ENCODE measurements around the gene LDLRAD4.

LDLRAD4 gene

GRCh38 chr18:13257361-13257980 lies 38.9 kb downstream of the LDLRAD4 start:
- ChIA-PET CTCF (no interaction called here), POLR2A (no interaction called here)
- TF ChIP-seq SUZ12 (IDR thresholded peaks at IDR 0.05) = no peak
- no peak for TF ChIP-seq SP1 (IDR thresholded peaks at IDR 0.05)
- TF ChIP-seq CTBP1 (IDR thresholded peaks at IDR 0.05; ENCODE audit: borderline replicate concordance) = no peak
- no peak for TF ChIP-seq ARNT (IDR thresholded peaks at IDR 0.05)
- TF ChIP-seq ZNF384 (IDR thresholded peaks at IDR 0.05) = no peak
- TF ChIP-seq BHLHE40 (IDR thresholded peaks at IDR 0.05; ENCODE audit: borderline replicate concordance) = no peak
- TF ChIP-seq LEF1 (IDR thresholded peaks at IDR 0.05; ENCODE audit: borderline replicate concordance) = no peak
- TF ChIP-seq PKNOX1 (IDR thresholded peaks at IDR 0.05) = no peak
- no peak for TF ChIP-seq TARDBP (IDR thresholded peaks at IDR 0.05)
- no peak for TF ChIP-seq NFRKB (IDR thresholded peaks at IDR 0.05)
- no peak for TF ChIP-seq HDGF (IDR thresholded peaks at IDR 0.05; ENCODE audit: borderline replicate concordance)
- TF ChIP-seq ELF4 (IDR thresholded peaks at IDR 0.05) = no peak
- TF ChIP-seq L3MBTL2 (conservative IDR thresholded peaks at IDR 0.05) = no peak
- TF ChIP-seq FOXK2 (IDR thresholded peaks at IDR 0.05) = no peak
- no peak for TF ChIP-seq FOXM1 (IDR thresholded peaks at IDR 0.05; ENCODE audit: borderline replicate concordance)
- TF ChIP-seq FOXA1 (IDR thresholded peaks at IDR 0.05) = no peak
- DNase-seq (ENCODE audit: extremely low spot score) = no peak

GRCh38 chr18:13258921-13259320 lies 40.4 kb downstream of the LDLRAD4 start:
- CTCF ChIA-PET = no interaction called here
- POLR2A ChIA-PET = no interaction called here
- no peak for TF ChIP-seq BHLHE40 (IDR thresholded peaks at IDR 0.05; ENCODE audit: borderline replicate concordance)
- TF ChIP-seq L3MBTL2 (conservative IDR thresholded peaks at IDR 0.05) = no peak
- TF ChIP-seq FOXK2 (IDR thresholded peaks at IDR 0.05) = no peak

GRCh38 chr18:13259701-13260100 lies 41.1 kb downstream of the LDLRAD4 start:
- DNase-seq (ENCODE audit: extremely low spot score) = no peak
- ChIA-PET POLR2A (no interaction called here), CTCF (no interaction called here)
- no peak for TF ChIP-seq TARDBP (IDR thresholded peaks at IDR 0.05)
- no peak for TF ChIP-seq BHLHE40 (IDR thresholded peaks at IDR 0.05; ENCODE audit: borderline replicate concordance)
- TF ChIP-seq SUZ12 (IDR thresholded peaks at IDR 0.05) = no peak
- TF ChIP-seq CTBP1 (IDR thresholded peaks at IDR 0.05; ENCODE audit: borderline replicate concordance) = no peak
- no peak for TF ChIP-seq ARNT (IDR thresholded peaks at IDR 0.05)
- no peak for TF ChIP-seq FOXA1 (IDR thresholded peaks at IDR 0.05)
- no peak for TF ChIP-seq ZNF384 (IDR thresholded peaks at IDR 0.05)
- TF ChIP-seq HDGF (IDR thresholded peaks at IDR 0.05; ENCODE audit: borderline replicate concordance) = no peak
- TF ChIP-seq L3MBTL2 (conservative IDR thresholded peaks at IDR 0.05) = no peak
- TF ChIP-seq FOXK2 (IDR thresholded peaks at IDR 0.05) = no peak
- TF ChIP-seq PKNOX1 (IDR thresholded peaks at IDR 0.05) = no peak
- TF ChIP-seq ELF4 (IDR thresholded peaks at IDR 0.05) = no peak
- no peak for TF ChIP-seq SP1 (IDR thresholded peaks at IDR 0.05)

More at GRCh38 chr18:13258921-13259320, 40.4 kb downstream of the LDLRAD4 start:
- no peak for DNase-seq (ENCODE audit: extremely low spot score)

- no peak for DNase-seq (ENCODE audit: extremely low spot score)
- TF ChIP-seq ELF4 (IDR thresholded peaks at IDR 0.05) (no peak), TARDBP (IDR thresholded peaks at IDR 0.05) (no peak), SUZ12 (IDR thresholded peaks at IDR 0.05) (no peak), NFRKB (IDR thresholded peaks at IDR 0.05) (no peak)
- POLR2A ChIA-PET = no interaction called here
- CTCF ChIA-PET = no interaction called here
Observed at GRCh38 chr18:13260197-13260934, 41.8 kb downstream of the LDLRAD4 start.

- ChIA-PET POLR2A (no interaction called here), CTCF (no interaction called here)
- TF ChIP-seq CTBP1 (IDR thresholded peaks at IDR 0.05; ENCODE audit: borderline replicate concordance) = no peak
- no peak for TF ChIP-seq SUZ12 (IDR thresholded peaks at IDR 0.05)
- no peak for TF ChIP-seq SP1 (IDR thresholded peaks at IDR 0.05)
- TF ChIP-seq FOXK2 (IDR thresholded peaks at IDR 0.05) = no peak
- no peak for TF ChIP-seq HDGF (IDR thresholded peaks at IDR 0.05; ENCODE audit: borderline replicate concordance)
- no peak for TF ChIP-seq NFRKB (IDR thresholded peaks at IDR 0.05)
- TF ChIP-seq ELF4 (IDR thresholded peaks at IDR 0.05) = no peak
- no peak for TF ChIP-seq FOXM1 (IDR thresholded peaks at IDR 0.05; ENCODE audit: borderline replicate concordance)
- no peak for TF ChIP-seq ZNF384 (IDR thresholded peaks at IDR 0.05)
- TF ChIP-seq LEF1 (IDR thresholded peaks at IDR 0.05; ENCODE audit: borderline replicate concordance) = no peak
- TF ChIP-seq ARNT (IDR thresholded peaks at IDR 0.05) = no peak
- TF ChIP-seq L3MBTL2 (conservative IDR thresholded peaks at IDR 0.05) = no peak
- TF ChIP-seq BHLHE40 (IDR thresholded peaks at IDR 0.05; ENCODE audit: borderline replicate concordance) = no peak
- no peak for TF ChIP-seq FOXA1 (IDR thresholded peaks at IDR 0.05)
- TF ChIP-seq PKNOX1 (IDR thresholded peaks at IDR 0.05) = no peak
- no peak for TF ChIP-seq TARDBP (IDR thresholded peaks at IDR 0.05)
- no peak for DNase-seq (ENCODE audit: extremely low spot score)
Observed at GRCh38 chr18:13260935-13261640, 42.5 kb downstream of the LDLRAD4 start.

All from HEK293T (cell line).